GM23338 (cell line): ENCODE results near the gene TMEM242. TPM values are rescaled to one million over a fixed set of nuclear protein-coding genes. Genes with fewer than 3 reads are reported as not detected.

Experiments used
- ATAC-seq: fragments of 200-7000 bp; cut with Tn5 transposase; 3 replicates; pipeline ENCODE4 v1.9.1; 2020
- DNase-seq: peaks from one replicate; pipeline ENCODE4 v3.0.0-alpha.2; 2015; ENCODE audit warnings: low spot score
- H2AFZ ChIP-seq: fragments of 200-600 bp; sonication (generic); 2 replicates; pipeline ENCODE4 v1.8.0; 2016; ENCODE audit warnings: antibody characterized with exemption, mild to moderate bottlenecking, moderate library complexity
- H3F3A ChIP-seq: fragments of 200-600 bp; sonication (generic); replicated peaks from 2 replicates; pipeline ENCODE4 v1.8.0; 2017; ENCODE audit warnings: antibody characterized with exemption, mixed run types, low read depth
- H3K27ac ChIP-seq: fragments of 200-600 bp; sonication (generic); 2 replicates; pipeline ENCODE4 v1.6.1; 2016; ENCODE audit warnings: low read depth
- H3K27me3 ChIP-seq: fragments of 200-600 bp; sonication (generic); 2 replicates; pipeline ENCODE4 v1.8.0; 2016; ENCODE audit warnings: mild to moderate bottlenecking, mixed run types, moderate library complexity; ENCODE audit not compliant: insufficient read depth
- H3K36me3 ChIP-seq: fragments of 200-600 bp; sonication (generic); 2 replicates; pipeline ENCODE4 v1.8.0; 2016; ENCODE audit warnings: mild to moderate bottlenecking; ENCODE audit not compliant: insufficient read depth
- H3K4me1 ChIP-seq: fragments of 200-600 bp; sonication (generic); 2 replicates; pipeline ENCODE4 v1.8.0; 2016; ENCODE audit warnings: mild to moderate bottlenecking, moderate library complexity; ENCODE audit not compliant: insufficient read depth
- H3K4me2 ChIP-seq: fragments of 200-600 bp; sonication (generic); 2 replicates; pipeline ENCODE4 v1.7.1; 2017; ENCODE audit warnings: mixed run types
- H3K4me3 ChIP-seq: fragments of 200-600 bp; sonication (generic); 2 replicates; pipeline ENCODE4 v1.6.1; 2016; ENCODE audit warnings: mixed run types
- H3K79me2 ChIP-seq: fragments of 200-600 bp; sonication (generic); replicated peaks from 2 replicates; pipeline ENCODE4 v1.8.0; 2017; ENCODE audit warnings: mild to moderate bottlenecking; ENCODE audit not compliant: insufficient read depth
- H3K9me2 ChIP-seq: fragments of 200-600 bp; sonication (generic); 2 replicates; pipeline ENCODE4 v1.8.0; 2017; ENCODE audit not compliant: insufficient read depth
- H4K20me1 ChIP-seq: fragments of 200-600 bp; sonication (generic); replicated peaks from 2 replicates; pipeline ENCODE4 v1.8.0; 2017; ENCODE audit warnings: mild to moderate bottlenecking; ENCODE audit not compliant: insufficient read depth
- H3K27ac Mint-ChIP-seq: 2 replicates; pipeline ENCODE4 v1.8.0; 2020; ENCODE audit warnings: inconsistent platforms, mild to moderate bottlenecking, moderate library complexity, mixed read lengths
- H3K27me3 Mint-ChIP-seq: 3 replicates; pipeline ENCODE4 v1.8.0; 2022; ENCODE audit warnings: low read depth, mild to moderate bottlenecking, moderate library complexity, mixed read lengths, inconsistent platforms; ENCODE audit not compliant: insufficient read depth, poor library complexity
- H3K36me3 Mint-ChIP-seq: 3 replicates; pipeline ENCODE4 v1.8.0; 2021; ENCODE audit warnings: low read depth, mild to moderate bottlenecking, inconsistent platforms, moderate library complexity, mixed read lengths
- H3K4me1 Mint-ChIP-seq: 3 replicates; pipeline ENCODE4 v1.8.0; 2020; ENCODE audit warnings: mild to moderate bottlenecking, inconsistent platforms, mixed read lengths
- H3K4me3 Mint-ChIP-seq: 3 replicates; pipeline ENCODE4 v1.8.0; 2021; ENCODE audit warnings: moderate library complexity, mild to moderate bottlenecking, inconsistent platforms, mixed read lengths
- H3K9me3 Mint-ChIP-seq: 3 replicates; pipeline ENCODE4 v1.8.0; 2020; ENCODE audit warnings: moderate library complexity, mild to moderate bottlenecking, inconsistent platforms, mixed read lengths
- CREB1 ChIP-seq: fragments of 250-450 bp; sonication (Bioruptor Pico); IDR thresholded peaks from 2 replicates; pipeline ENCODE4 v1.5.0; 2020; ENCODE audit warnings: low read depth, mild to moderate bottlenecking, moderate library complexity
- EZH2 ChIP-seq: fragments of 200-600 bp; sonication (generic); IDR thresholded peaks from one replicate; pipeline ENCODE4 v1.8.0; 2017; ENCODE audit warnings: antibody characterized with exemption, mild to moderate bottlenecking, low read depth; ENCODE audit not compliant: unreplicated experiment
- EZH2phosphoT487 ChIP-seq: fragments of 200-600 bp; sonication (generic); IDR thresholded peaks from one replicate; pipeline ENCODE4 v1.8.1; 2018; ENCODE audit warnings: antibody characterized with exemption; ENCODE audit not compliant: unreplicated experiment
- NANOG ChIP-seq: IDR thresholded peaks from 2 replicates; pipeline ENCODE4 v1.6.1; 2016; ENCODE audit warnings: antibody characterized with exemption, borderline replicate concordance
- STAT1 ChIP-seq: IDR thresholded peaks from one replicate; pipeline ENCODE4 v1.6.1; 2016; ENCODE audit warnings: antibody characterized with exemption; ENCODE audit not compliant: unreplicated experiment
- ZNF114 ChIP-seq: fragments of 250-450 bp; sonication (Bioruptor Pico); IDR thresholded peaks from 2 replicates; pipeline ENCODE4 v1.5.0; 2020; ENCODE audit warnings: mild to moderate bottlenecking, moderate library complexity
- polyA plus RNA-seq: library from polyadenylated mRNA; unstranded; fragments of >200 nt; fragmentation: Nextera tagmentation; extraction: Ambion mirVana; gene quantifications from 2 replicates; pipeline ENCODE4 v1.2.1, GENCODE V29; 2016
- total RNA-seq: library from RNA; depleted of rRNA; stranded (reverse); fragments of >200 nt; shearing (Covaris generic); gene quantifications from 2 replicates; pipeline ENCODE4 v1.2.3, GENCODE V29; 2014
- TF ChIP-seq, protein P1 (sequence below): fragments of 250-450 bp; sonication (Bioruptor Pico); IDR thresholded peaks from 2 replicates; pipeline ENCODE4 v1.5.0; 2020; ENCODE audit warnings: mild to moderate bottlenecking, moderate library complexity
- TF ChIP-seq, protein P2 (sequence below): IDR thresholded peaks from 2 replicates; pipeline ENCODE4 v1.6.1; 2016; ENCODE audit warnings: antibody characterized with exemption
- TF ChIP-seq, protein P3 (sequence below), 2 experiments: fragments of 200-600 bp in 1 of 2; sonication (generic) in 1 of 2; conservative IDR thresholded peaks; 2 replicates each; pipeline versions ENCODE4 v1.5.1 to v1.6.1; 2016 to 2017; ENCODE audit warnings: antibody characterized with exemption in 2 of 2, low read depth in 2 of 2, mild to moderate bottlenecking in 2 of 2, moderate library complexity in 1 of 2

TMEM242 gene
- total and polyA plus RNA-seq, 2 experiments from 2014 or later: 3.7 to 9.7 TPM

DNA sequence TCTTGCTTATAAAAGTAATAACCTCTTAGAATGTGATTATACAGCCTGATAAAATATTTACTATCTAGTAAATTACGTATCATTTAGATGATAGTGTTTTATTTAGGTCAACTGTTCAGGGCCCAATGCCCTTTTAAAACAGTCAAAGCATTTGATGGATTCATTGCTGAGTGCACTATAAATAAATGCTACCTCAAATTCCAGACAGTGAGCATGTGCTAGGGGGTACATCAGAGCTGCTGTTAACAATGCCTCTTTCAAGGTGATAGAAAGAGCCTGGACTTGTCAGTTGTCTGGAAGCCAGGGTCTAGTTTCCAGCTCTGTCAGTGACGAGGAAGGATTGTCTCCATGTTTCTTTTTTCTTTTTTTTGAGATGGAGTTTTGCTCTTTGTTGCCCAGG, 7.5 kb upstream of the TMEM242 start (continued):
- TF ChIP-seq, protein P1, sequence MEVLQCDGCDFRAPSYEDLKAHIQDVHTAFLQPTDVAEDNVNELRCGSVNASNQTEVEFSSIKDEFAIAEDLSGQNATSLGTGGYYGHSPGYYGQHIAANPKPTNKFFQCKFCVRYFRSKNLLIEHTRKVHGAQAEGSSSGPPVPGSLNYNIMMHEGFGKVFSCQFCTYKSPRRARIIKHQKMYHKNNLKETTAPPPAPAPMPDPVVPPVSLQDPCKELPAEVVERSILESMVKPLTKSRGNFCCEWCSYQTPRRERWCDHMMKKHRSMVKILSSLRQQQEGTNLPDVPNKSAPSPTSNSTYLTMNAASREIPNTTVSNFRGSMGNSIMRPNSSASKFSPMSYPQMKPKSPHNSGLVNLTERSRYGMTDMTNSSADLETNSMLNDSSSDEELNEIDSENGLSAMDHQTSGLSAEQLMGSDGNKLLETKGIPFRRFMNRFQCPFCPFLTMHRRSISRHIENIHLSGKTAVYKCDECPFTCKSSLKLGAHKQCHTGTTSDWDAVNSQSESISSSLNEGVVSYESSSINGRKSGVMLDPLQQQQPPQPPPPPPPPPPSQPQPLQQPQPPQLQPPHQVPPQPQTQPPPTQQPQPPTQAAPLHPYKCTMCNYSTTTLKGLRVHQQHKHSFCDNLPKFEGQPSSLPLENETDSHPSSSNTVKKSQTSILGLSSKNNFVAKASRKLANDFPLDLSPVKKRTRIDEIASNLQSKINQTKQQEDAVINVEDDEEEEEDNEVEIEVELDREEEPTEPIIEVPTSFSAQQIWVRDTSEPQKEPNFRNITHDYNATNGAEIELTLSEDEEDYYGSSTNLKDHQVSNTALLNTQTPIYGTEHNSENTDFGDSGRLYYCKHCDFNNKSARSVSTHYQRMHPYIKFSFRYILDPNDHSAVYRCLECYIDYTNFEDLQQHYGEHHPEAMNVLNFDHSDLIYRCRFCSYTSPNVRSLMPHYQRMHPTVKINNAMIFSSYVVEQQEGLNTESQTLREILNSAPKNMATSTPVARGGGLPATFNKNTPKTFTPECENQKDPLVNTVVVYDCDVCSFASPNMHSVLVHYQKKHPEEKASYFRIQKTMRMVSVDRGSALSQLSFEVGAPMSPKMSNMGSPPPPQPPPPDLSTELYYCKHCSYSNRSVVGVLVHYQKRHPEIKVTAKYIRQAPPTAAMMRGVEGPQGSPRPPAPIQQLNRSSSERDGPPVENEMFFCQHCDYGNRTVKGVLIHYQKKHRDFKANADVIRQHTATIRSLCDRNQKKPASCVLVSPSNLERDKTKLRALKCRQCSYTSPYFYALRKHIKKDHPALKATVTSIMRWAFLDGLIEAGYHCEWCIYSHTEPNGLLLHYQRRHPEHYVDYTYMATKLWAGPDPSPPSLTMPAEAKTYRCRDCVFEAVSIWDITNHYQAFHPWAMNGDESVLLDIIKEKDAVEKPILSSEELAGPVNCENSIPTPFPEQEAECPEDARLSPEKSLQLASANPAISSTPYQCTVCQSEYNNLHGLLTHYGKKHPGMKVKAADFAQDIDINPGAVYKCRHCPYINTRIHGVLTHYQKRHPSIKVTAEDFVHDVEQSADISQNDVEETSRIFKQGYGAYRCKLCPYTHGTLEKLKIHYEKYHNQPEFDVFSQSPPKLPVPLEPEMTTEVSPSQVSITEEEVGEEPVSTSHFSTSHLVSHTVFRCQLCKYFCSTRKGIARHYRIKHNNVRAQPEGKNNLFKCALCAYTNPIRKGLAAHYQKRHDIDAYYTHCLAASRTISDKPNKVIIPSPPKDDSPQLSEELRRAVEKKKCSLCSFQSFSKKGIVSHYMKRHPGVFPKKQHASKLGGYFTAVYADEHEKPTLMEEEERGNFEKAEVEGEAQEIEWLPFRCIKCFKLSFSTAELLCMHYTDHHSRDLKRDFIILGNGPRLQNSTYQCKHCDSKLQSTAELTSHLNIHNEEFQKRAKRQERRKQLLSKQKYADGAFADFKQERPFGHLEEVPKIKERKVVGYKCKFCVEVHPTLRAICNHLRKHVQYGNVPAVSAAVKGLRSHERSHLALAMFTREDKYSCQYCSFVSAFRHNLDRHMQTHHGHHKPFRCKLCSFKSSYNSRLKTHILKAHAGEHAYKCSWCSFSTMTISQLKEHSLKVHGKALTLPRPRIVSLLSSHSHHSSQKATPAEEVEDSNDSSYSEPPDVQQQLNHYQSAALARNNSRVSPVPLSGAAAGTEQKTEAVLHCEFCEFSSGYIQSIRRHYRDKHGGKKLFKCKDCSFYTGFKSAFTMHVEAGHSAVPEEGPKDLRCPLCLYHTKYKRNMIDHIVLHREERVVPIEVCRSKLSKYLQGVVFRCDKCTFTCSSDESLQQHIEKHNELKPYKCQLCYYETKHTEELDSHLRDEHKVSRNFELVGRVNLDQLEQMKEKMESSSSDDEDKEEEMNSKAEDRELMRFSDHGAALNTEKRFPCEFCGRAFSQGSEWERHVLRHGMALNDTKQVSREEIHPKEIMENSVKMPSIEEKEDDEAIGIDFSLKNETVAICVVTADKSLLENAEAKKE (CRISPR knock-in tag): no peak
- TF ChIP-seq, protein P2, sequence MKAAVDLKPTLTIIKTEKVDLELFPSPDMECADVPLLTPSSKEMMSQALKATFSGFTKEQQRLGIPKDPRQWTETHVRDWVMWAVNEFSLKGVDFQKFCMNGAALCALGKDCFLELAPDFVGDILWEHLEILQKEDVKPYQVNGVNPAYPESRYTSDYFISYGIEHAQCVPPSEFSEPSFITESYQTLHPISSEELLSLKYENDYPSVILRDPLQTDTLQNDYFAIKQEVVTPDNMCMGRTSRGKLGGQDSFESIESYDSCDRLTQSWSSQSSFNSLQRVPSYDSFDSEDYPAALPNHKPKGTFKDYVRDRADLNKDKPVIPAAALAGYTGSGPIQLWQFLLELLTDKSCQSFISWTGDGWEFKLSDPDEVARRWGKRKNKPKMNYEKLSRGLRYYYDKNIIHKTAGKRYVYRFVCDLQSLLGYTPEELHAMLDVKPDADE: no peak
- TF ChIP-seq ZNF114: no peak

DNA sequence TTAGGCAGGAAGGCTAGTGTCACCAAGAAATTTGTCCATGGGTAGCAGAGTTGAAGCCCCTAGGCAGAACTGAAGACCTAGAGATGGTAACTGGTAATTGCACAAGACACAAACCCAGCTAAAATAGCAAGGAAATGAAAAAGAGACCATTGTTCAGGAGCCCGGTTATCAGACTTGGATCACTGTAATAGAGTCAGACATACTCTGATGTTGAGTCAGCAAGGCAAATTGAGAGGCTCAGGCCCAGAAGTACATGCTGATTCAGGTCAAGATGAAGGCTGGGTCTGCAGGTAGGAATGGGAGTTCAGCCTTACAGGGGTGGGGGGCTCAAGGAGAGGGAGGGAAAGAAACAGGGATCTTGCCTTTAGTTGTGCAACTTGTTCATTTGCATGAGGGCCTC, 6.5 kb upstream of the TMEM242 start:
- H3K4me1 Mint-ChIP-seq: no peaks in the 10 kb centered on the region
- H3K4me3 ChIP-seq: no peak overlapping the region
- DNase-seq (no peak), ATAC-seq (no peak)
- no peaks in the 10 kb centered on the region for H3K4me1 ChIP-seq
- H3K9me2 ChIP-seq: no peaks in the 10 kb centered on the region
- peaks cover 3% of the 10 kb centered on the region for H3K27me3 Mint-ChIP-seq
- no peak overlapping the region for H3K27ac Mint-ChIP-seq
- no peaks in the 10 kb centered on the region for H3K9me3 Mint-ChIP-seq
- TF ChIP-seq EZH2 (no peak), NANOG (no peak), CREB1 (CRISPR knock-in tag) (no peak), STAT1 (no peak), ZNF114 (no peak), EZH2phosphoT487 (no peak)
- TF ChIP-seq, protein P3, sequence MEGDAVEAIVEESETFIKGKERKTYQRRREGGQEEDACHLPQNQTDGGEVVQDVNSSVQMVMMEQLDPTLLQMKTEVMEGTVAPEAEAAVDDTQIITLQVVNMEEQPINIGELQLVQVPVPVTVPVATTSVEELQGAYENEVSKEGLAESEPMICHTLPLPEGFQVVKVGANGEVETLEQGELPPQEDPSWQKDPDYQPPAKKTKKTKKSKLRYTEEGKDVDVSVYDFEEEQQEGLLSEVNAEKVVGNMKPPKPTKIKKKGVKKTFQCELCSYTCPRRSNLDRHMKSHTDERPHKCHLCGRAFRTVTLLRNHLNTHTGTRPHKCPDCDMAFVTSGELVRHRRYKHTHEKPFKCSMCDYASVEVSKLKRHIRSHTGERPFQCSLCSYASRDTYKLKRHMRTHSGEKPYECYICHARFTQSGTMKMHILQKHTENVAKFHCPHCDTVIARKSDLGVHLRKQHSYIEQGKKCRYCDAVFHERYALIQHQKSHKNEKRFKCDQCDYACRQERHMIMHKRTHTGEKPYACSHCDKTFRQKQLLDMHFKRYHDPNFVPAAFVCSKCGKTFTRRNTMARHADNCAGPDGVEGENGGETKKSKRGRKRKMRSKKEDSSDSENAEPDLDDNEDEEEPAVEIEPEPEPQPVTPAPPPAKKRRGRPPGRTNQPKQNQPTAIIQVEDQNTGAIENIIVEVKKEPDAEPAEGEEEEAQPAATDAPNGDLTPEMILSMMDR (conservative IDR thresholded peaks at IDR 0.05; ENCODE audit: low read depth in 2 of 2): no peak
- TF ChIP-seq, protein P2: no peak
- H3K4me2 ChIP-seq: no peak overlapping the region
- H4K20me1 ChIP-seq: no peaks in the 10 kb centered on the region
- H3K36me3 Mint-ChIP-seq: no peaks in the 10 kb centered on the region
- no peaks in the 10 kb centered on the region for H3F3A ChIP-seq
- H3K27ac ChIP-seq: no peak overlapping the region
- H2AFZ ChIP-seq: peak overlapping the region; percentile 32; the same call in 1 of the 2 replicates
- no peaks in the 10 kb centered on the region for H3K36me3 ChIP-seq
- H3K27me3 ChIP-seq: no peaks in the 10 kb centered on the region
- no peak overlapping the region for H3K4me3 Mint-ChIP-seq
- no peaks in the 10 kb centered on the region for H3K79me2 ChIP-seq
